NT2/D1 (cell line): Measurements from ENCODE around the gene FARS2.

Source experiments
- SUZ12 ChIP-seq: IDR thresholded peaks from 2 replicates; pipeline ENCODE4 v1.6.1; 2011; ENCODE audit not compliant: insufficient read length, insufficient read depth; ENCODE audit errors: extremely low read depth
- YY1 ChIP-seq: IDR thresholded peaks from 2 replicates; pipeline ENCODE4 v1.6.1; 2011; ENCODE audit not compliant: insufficient read length, insufficient read depth

GRCh38 chr6:5673019-5673790 lies 411.9 kb downstream of the FARS2 start:
- no peak for TF ChIP-seq YY1
- no peak for TF ChIP-seq SUZ12
